ENCODE results near the gene FAM20A. TPM values are rescaled to one million over a fixed set of nuclear protein-coding genes. Genes with fewer than 3 reads are reported as not detected.

Gene FAM20A
- total and polyA plus RNA-seq, 4 donors, result 14.9 to 72.0 (median 58.6) TPM

GRCh38 chr17:68587026-68587425 is 14.1 kb downstream of the FAM20A start:
- H3K27ac ChIP-seq (ENCODE audit: low read depth in 1 of 2, low read length in 2 of 2), result peak overlapping the region in 1 of 2 donors; percentile 36
- DNase-seq (ENCODE audit: low spot score), result no peak
- peaks cover 0 to 8% (median 4%) of the 10 kb centered on the region in 4 donors for H3K36me3 ChIP-seq (ENCODE audit: control insufficient read depth in 4 of 4, insufficient read depth in 3 of 4, low read depth in 1 of 4, low read length in 3 of 4)

More at GRCh38 chr17:68587026-68587425, 14.1 kb downstream of the FAM20A start:
- H3K9ac ChIP-seq (ENCODE audit: low read depth in 1 of 2, low read length in 2 of 2), result no peak overlapping the region
- no peaks in the 10 kb centered on the region for H3K9me3 ChIP-seq (ENCODE audit: control insufficient read depth in 4 of 4, low read length in 3 of 4)
- H3K4me1 ChIP-seq (ENCODE audit: control insufficient read depth in 4 of 4, insufficient read depth in 4 of 4, low read length in 3 of 4), result peaks cover 11 to 68% (median 51%) of the 10 kb centered on the region in 4 donors
- H3K27me3 ChIP-seq (ENCODE audit: control insufficient read depth in 4 of 4, insufficient read depth in 4 of 4, low read length in 3 of 4), result no peaks in the 10 kb centered on the region
- no peak overlapping the region for H3K4me3 ChIP-seq (ENCODE audit: low read depth in 1 of 3, low read length in 3 of 3)
- TF ChIP-seq YY1 (IDR thresholded peaks at IDR 0.05) (no peak), FOXA2 (IDR thresholded peaks at IDR 0.05) (no peak), TAF1 (conservative IDR thresholded peaks at IDR 0.05) (no peak), ATF3 (IDR thresholded peaks at IDR 0.05) (no peak), CTCF (IDR thresholded peaks at IDR 0.05; ENCODE audit: low read depth, low read length, missing input control) (no peak), RXRA (IDR thresholded peaks at IDR 0.05) (peak; percentile 97 to 98), NR2F2 (IDR thresholded peaks at IDR 0.05) (no peak), HNF4A (conservative IDR thresholded peaks at IDR 0.05) (peak; percentile 25 to 35), GABPA (IDR thresholded peaks at IDR 0.05 in 1 of 2, conservative IDR thresholded peaks at IDR 0.05 in 1 of 2) (no peak), RAD21 (IDR thresholded peaks at IDR 0.05) (peak in 1 of 2 donors; percentile 37), HNF4G (IDR thresholded peaks at IDR 0.05) (no peak), ZBTB33 (IDR thresholded peaks at IDR 0.05) (no peak), REST (IDR thresholded peaks at IDR 0.05) (peak; percentile 19), FOXA1 (IDR thresholded peaks at IDR 0.05) (no peak), SP1 (IDR thresholded peaks at IDR 0.05) (peak; percentile 13), MAX (IDR thresholded peaks at IDR 0.05) (no peak), JUND (IDR thresholded peaks at IDR 0.05) (no peak), EGR1 (IDR thresholded peaks at IDR 0.05; ENCODE audit: low read depth in 2 of 2) (no peak)
- WGBS, result 45% methylated on average over 5 of the region's 5 CpGs
